IPS-NIHi7 (cell line): Measurements from ENCODE around the gene GOLGA6L9.
"Not testable (repeated sequence)": the region's sequence is repeated elsewhere in the genome, so short reads cannot be mapped to it uniquely, and the experiment has no call there.

Experiments
- DNase-seq: peaks from one replicate; pipeline ENCODE4 v3.0.0; 2012; ENCODE audit warnings: mixed read lengths; ENCODE audit errors: extremely low spot score

The GOLGA6L9 gene, protein sequence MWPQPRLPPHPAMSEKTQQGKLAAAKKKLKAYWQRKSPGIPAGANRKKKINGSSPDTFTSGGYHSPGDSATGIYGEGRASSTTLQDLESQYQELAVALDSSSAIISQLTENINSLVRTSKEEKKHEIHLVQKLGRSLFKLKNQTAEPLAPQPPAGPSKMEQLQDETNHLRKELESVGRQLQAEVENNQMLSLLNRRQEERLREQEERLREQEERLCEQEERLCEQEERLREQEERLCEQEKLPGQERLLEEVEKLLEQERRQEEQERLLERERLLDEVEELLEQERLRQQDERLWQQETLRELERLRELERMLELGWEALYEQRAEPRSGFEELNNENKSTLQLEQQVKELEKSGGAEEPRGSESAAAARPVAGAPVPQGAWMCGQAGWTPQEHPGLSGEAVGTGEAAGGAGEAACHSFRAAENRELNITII

DNA sequence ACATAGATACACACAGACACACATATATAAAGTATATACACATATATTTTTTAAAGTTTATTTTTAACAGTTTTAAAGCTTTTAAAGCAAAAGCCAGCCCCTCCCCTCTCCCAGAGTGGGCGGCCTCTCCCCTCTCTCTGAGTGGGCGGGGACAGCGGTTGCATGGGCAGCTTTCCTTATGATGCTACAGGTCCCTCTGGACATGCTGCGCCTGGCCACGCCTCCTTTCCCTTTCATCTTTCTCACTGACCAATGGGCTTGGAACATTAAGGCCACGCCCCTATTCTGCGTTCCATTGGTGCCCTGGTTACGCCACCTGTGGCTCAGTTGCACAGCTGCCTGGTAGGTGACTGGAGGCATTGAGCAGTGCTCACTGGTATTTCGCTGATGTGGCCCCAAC, at the start of gene GOLGA6L9:
GOLGA6L9 (plus strand) TSS at position 124 of the 400 bp plus-strand sequence; CDS start at position 388, 264 bp downstream.
- peak; percentile 19 for DNase-seq

DNA sequence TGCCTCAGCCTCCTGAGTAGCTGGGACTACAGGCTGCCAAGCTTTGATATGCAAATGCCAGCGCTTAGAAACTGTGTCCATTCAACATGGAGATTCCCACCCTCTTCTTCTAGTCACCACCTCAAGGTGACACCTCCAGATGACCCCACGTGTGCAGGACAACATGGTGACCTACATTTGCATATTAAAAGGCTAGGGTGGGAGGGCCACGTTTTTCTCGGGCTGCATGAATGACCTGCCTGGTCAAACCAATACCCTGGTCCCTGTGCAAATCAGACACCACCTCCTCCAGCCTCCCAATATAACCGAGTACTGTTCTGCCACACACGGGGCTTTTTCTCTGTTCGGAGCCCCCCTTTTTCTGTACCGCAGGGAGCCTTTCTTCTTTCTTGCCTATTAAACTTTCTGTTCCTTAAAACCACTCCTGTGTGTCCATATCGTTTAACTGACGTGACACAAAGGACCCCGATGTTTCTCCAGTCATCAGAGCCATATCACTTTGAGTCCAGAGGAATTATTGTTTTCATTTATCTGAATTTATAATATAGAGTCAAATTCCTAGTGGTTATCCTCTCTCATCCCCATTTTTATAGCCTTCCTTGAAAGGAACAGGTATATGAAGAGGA, 48.2 kb upstream of the GOLGA6L9 start:
- not testable (repeated sequence) for DNase-seq

DNA sequence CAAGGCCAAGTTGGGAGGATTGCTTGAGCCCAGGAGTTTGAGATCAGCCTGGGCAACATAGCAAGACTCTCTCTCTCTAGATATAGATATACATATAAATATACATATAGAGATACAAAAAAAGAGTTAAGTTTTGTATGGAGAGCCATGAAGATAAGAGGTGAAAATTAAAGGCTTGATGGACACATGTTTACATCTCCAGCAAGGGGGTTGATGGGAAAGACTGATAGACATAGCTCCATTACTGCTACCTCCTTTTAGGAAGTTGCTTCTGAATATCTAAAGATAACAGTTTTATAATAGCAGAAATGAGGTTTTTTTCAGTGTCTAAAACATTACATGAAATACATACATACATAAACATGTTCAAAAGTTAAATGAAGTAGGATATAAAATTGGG, 42.4 kb upstream of the GOLGA6L9 start:
- DNase-seq: not testable (repeated sequence)

DNA sequence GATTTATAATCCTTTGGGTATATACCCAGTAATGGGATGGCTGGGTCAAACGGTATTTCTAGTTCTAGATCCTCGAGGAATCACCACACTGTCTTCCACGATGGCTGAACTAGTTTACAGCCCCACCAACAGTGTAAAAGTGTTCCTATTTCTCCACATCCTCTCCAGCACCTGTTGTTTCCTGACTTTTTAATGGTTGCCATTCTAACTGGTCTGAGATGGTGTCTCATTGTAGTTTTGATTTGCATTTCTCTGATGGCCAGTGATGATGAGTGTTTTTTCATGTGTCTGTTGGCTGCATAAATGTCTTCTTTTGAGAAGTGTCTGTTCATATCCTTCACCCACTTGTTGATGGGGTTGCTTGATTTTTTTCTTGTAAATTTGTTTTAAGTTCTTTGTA, 39.5 kb upstream of the GOLGA6L9 start:
- not testable (repeated sequence) for DNase-seq

DNA sequence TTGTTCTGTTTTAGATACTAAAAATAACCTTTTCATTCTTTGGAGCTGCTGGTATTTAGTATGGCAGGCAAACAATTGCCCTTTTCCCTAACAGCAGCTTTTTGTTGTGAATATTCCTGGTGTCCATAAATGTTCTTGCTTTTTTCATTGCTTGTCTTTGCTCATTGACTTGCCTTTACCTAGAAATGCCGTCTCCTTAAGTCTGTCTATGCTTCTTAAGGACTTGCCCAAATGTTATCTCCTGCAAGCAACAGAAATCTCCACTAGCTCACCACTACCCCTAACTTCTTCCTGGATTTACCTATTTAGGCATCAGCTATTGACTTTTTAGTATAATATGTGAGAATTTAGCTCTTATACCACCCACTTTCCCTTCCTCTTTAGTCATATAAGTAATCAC, 37.5 kb upstream of the GOLGA6L9 start:
- not testable (repeated sequence) for DNase-seq

DNA sequence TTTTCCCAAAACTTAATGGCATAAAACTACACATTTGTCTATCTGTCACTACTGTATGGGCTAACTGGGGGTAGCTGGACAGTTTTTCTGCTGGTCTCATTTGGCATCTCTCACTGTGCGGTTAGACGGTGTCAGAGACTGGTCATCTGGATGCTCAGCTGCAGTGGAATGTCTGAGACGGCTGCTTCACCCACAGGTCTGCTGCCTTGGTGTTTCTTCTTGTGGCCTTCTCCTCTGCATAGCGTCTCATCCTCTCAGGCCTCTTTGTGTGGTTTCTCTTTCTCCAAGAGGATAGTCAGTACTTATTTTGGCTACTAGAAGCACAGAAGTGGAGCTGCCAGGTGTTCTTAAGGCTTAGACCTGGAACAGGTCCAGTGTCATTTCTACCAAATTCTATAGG, 35.9 kb upstream of the GOLGA6L9 start:
- DNase-seq: no peak

DNA sequence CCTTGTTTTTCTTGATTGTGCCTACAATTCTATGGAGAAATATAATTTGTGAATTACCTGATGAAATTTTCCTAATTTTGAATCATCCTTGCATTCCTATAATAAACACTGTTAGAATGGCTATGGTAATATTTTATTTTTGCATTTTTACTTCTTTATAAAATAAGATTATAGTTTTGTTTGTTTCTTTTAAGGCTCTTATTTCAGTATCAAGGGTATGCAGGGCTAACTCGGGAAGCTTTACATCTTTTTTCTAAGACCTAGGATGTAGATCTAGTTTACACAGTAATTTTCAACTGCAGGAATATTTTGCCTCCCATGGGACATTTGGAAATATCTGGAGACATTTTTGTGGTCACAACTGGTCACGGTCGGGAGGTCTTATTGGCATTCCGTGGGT, 33.8 kb upstream of the GOLGA6L9 start:
- DNase-seq: not testable (repeated sequence)

DNA sequence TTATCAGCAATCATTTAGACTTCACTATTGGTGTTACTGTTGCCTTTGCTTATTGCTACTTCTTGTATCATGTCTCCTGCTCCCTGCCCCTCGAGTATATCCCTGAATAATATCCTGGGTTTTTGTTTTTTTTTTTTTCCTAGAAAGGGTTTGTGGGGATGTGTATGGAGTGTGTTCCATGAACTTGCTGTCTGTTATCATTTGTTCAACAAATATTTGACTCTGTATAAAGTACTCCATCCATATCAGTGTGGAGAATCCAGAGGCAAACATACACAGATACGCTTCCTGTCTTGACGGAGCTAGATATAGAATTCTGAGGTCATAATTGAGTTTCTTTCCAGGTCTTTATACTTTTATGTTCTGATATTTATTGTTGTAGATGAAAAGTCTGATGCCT, 31.8 kb upstream of the GOLGA6L9 start:
- no peak for DNase-seq

DNA sequence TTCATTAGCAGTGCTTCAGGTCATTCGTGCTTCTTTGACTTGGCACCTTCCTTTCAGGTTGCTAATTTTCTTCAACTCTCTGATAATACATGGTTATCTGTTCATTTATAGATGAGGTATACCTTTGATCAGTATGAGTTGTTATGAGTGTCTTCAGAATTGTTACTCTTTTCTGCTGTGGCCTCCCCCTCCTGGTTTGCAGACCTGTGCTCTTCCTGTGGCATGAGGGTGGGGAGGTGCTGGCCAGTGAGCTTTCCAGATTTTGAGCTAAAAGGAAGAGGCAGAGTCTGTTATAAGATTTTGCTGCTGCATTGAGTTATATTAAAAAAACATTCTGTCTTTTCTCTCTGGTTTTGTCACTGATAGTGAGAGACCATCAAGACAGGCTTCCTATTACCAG, 30.8 kb upstream of the GOLGA6L9 start:
- no peak for DNase-seq

DNA sequence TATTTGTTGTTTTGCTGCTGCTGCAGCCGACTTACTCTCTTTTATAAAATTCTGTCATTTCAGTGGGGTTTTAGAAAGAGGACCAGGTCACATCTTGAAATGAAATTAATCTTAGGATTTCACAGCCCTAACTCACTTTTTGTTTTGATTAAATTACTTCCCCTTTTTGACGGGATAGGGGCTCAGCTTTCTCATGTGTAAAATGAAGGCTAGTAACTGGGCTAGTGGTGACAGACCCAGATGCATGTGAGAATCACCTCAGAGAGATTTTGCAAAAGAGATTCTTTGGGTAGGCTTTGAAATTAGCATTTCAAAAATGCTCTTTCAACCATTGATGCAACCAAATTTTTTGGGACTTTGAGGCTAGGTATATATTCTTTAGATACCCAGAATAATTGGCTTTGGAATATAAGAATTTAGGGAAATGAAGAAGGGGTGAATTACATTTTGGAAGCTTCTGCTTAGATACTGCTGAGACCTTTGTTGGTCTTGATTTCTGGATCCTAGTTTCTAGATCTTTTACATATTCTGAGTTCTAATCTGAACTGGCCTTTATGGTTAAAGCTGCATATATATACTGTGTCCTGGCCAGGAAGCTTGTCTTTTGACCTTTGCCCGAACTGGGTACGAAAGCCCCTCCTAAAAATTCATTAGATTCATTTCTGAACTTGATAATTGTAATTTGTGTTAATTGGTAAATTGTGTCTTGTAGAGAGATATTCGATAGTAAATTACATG, 30.1 kb upstream of the GOLGA6L9 start:
- not testable (repeated sequence) for DNase-seq

DNA sequence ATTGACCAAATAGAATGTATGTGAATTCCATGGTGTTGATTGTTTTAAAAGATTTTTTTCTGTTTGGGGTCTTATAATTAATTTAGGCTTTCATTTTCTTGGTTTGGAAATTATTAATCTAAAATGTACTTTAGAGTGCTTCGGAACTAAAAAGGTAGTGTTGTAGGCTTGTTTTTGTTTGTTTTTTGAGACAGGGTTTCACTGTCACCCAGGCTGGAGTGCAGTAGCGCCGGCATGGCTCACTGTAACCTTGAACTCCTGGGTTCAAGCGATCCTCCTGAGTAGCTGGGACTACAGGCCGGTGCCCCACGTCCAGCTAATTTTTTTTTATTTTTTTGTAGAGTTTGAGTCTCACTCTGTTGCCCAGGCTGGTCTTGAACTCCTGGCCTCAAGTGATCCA, 27.7 kb upstream of the GOLGA6L9 start:
- not testable (repeated sequence) for DNase-seq

DNA sequence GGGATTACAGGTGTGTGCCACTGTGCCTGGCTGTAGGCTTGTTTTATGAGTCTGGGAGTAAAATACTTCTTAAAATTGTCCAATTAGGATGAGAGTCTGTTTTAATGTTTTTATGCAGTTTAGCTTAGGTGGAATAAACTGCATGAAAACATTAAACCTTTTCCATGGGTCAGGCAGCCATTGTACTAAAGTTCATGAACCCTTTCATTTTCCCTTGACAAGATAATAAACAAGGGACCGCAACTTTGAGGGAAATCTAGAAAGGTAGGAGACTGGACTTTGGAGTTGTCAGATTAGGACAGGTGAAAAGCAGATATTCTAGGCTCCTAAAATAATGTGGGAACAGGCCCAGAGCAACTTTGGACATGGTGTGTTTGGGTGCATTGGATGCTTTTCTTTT, 27.3 kb upstream of the GOLGA6L9 start:
- not testable (repeated sequence) for DNase-seq

DNA sequence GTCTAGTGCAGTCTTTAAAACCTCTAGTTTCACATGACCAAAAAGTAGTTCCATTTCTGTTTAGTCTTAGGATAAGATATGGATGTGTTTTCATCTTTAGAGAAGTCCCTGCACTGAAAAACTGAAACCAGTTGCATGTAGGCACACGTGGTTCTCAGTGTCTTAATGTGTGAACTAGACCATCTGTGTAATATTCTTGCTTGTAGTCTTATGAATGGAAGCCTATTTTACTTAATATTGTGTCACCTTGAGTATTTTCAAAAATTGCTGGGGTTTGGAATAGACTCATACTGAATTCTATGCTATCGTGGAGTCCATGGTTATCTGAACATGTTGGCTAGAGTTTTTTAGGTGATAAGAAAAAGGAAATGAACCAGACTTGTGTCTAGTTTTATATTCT, 23.4 kb upstream of the GOLGA6L9 start:
- DNase-seq: not testable (repeated sequence)

DNA sequence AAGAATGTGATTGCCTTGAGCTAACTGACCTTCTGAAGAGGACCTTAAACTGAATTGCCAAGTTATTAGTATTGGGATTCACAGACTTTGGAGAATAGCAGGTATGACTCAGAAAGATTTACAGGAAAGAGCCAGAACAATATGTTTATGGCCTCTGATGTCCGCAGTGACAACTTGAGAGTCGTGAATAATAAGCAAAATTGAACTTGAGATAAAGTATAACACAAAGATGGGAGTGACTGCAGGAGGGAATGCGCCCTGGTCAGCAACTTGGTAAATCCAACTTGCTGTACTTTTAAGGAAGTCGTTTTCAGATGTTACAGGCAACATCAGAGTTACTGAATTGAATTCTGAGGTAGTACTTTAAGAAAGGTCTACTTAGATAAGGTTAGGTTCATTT, 19.3 kb upstream of the GOLGA6L9 start:
- DNase-seq: not testable (repeated sequence)

DNA sequence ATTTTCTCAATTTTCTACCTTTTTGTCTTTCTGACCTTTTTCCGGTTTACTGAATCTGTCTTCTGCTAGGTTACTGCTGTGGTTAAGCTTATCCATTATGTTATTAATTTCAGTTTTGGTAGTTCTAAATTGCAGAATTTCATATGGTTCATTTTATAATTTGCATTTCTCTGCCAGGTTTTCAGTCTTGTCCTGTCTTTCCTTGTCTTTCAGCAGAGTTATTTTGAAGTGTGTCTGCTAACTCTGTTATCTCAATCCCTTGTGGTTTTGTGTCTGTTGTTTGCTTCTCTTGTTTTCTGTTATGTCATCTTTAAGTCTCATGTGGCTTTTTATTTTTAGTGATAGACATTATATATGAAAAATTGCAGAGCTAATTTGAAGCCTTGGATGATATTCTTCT, 18.0 kb upstream of the GOLGA6L9 start:
- DNase-seq: not testable (repeated sequence)

DNA sequence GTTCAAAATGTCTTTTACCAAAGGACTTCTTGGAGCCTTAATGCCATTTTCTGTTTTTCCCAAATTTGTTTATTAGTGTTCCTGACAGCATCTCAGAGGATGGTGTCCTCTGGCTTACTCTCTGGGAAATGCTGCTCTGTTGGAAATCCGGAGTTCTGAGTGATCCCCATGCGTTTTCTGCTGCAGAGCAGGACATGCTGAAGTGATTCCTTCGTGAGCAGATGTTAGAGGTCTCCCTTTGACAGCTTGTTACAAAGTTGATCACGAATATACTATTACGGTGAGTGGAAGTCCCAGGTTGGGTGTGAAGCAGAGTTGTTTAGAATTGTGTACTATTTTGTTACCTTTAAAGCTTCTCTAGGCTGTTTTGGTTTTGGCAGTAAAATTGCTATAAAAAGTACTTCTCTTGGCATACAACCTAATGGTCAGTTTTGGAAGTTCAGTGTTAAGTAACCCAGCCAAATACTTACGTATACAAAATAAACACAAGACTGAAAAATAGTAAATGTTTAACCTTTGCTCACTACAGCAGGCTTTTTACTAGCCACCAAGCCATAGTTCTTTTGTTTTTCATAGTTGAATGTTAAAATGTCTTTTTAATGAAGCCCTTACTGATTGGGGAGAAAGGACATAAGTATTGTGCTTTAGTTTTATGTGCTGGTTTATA, 15.0 kb upstream of the GOLGA6L9 start:
- DNase-seq: not testable (repeated sequence)

DNA sequence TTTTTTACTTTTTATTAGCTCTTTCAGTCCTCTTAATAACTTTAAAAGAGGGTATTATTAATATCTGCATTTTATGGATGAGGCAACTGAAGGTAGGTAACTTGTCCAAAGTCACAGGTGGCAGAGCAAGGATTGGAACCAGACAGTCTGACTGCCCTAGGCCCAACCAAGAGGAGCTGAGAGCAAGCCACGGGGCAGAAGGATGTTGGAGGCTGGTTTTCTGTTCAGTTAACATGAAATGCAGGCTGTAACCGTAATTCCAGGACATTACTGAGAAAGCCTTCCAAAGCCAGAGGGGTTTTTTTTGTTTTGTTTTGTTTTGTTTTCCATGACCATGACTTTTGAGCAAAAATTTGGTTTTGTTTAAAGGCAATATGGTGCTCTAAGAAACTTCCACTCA, 9.1 kb upstream of the GOLGA6L9 start:
- not testable (repeated sequence) for DNase-seq

DNA sequence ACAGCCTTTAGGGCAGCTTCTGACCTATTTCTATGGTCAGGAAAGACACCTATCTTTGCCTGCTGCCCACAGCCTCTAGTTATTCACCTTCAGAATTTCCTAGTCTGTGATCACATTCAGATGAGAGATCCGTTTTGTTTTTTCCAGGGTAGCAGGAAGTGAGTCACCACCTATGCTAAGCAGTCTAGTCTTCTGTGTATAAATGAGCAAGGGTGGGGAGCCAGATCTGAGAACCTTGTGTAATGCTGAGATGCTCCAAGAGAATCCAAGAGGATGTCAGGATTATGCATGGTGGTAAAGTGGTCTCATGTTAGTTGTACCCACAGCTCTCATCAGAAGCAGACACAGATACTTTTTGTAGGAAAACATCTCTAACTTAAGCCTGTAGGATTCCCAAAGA, 8.7 kb upstream of the GOLGA6L9 start:
- DNase-seq: not testable (repeated sequence)

DNA sequence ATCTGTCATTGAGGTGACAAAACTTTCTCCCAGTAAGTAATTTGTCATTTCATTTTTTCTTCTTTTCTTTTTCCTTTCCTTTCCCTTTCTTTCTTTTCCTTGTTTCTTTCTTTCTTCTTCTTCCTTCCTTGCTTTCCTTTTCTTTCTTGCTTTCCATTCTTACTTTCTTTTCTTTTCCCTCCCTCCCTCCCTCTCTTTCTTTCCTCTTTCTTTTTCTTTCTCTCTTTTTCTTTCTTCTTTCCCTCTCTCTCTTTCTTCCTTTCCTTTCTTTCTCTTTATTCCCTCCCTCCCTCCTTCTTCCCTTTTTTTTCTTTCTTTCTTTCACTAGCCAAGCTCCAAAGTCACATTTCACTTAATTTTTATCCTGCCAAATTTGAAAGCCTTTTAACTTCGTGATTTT, 2.5 kb upstream of the GOLGA6L9 start:
- not testable (repeated sequence) for DNase-seq

DNA sequence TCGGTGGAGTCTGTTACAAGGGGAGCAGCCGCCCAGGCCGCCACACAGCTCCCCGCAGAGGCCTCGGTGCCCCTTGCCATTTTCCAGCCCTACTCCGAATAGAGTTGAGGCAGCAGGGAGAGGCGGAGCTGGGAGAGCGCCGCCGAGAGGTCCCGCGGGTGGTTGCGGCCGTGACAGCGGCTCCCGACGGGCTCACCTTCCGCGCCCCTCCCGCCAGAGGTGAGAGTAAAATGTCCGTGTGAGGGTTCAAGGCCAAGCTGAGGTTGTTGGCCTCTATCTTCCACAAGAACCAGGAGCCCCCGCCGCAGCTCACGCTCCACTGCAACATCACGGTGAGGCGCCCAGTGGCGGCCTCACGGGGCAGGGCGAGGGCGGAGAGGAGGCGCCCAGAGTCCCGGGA, 15.8 kb downstream of the GOLGA6L9 start:
- not testable (repeated sequence) for DNase-seq

DNA sequence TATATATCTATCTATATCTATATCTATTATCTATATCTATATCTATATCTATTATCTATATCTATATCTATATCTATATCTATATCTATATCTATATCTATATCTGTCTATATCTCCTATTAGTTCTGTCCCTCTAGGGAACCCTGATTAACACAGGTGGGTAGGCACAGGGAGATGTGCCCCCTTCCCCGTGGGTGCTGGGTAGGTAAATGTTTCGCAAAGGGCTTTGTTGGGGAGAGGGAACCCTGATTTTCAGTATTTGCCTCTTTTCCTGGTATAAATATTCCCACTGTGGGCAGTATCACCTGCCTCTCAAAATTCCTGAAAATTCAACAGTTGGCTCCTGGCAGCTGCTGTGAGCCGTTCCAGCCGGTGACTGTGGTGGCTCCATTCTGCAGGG, 27.7 kb downstream of the GOLGA6L9 start:
- DNase-seq: not testable (repeated sequence)

DNA sequence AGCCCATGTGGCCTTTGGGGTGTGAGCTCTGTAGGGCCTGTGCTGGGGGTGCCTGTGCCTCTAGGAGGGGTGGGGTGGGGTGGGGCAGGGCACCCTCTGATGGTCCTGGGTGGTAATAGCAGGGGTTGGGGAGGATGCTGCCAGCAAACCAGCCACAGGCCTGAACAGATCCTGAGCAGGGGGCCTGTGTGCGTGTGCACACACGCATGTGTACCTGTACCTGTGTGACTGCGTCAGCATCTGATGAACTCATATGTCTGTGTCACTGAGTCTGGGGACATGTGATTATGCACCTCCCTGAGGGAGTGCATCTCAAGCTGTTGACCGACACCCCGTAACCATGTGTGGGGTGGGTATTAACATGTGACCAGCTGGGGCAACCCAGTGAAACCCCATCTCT, 36.0 kb downstream of the GOLGA6L9 start:
- not testable (repeated sequence) for DNase-seq
